DMS79 (cell line): ENCODE measurements around the gene RGS13.

Experiments used
- DNase-seq: peaks from one replicate; lab custom pipeline; 2025; lab: John Stamatoyannopoulos, UW

The RGS13 gene, protein sequence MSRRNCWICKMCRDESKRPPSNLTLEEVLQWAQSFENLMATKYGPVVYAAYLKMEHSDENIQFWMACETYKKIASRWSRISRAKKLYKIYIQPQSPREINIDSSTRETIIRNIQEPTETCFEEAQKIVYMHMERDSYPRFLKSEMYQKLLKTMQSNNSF

GRCh38 chr1:192635939-192636338 lies at the start of gene RGS13:
TSS of gene RGS13 (plus strand) at chr1:192636147. CDS start at chr1:192644335, 8,188 bp downstream.
- no peak for DNase-seq

DNA sequence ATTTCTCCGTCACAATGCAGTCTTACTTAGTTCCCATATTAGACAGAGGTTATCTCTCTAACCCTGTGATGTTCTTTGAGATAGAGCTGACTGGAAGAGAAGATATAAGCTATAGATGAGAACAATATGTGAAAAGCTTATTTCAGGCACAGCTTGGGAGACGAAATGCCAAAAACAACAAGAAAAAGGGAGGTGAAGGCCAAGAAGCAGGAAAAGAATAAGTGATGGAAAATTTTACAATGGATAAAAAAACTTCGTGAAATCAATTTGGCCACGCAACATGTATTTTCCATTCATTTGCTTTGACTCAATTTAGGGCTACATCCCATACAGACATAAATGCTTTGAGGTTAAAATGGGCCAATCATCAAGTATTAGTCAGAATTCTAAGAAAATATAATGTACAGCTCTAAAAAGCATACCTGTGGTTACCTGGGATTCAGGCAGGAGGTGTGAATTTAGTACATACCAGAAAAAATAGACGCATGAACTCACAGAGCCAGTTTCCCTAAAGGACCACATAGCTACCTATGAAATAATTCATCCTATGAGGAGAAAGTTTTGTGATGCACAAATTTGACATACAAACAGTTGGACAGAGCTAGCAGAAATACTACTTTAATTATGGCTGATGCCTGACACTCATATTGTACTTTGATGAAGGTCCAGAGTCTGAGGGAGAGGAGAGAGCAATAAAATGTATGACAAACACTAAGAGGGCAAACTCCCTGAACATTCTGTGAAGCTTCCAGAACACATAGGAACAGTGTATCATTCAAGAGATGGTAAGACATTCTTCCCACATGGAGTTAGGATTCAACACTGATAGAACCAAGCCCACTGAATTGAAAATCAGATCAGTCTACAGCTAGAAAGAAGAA lies 48.3 kb upstream of the RGS13 start:
- no peak for DNase-seq

- no peak for DNase-seq
These were observed 47.4 kb upstream of the RGS13 start for GRCh38 chr1:192588546-192588945.

DNA sequence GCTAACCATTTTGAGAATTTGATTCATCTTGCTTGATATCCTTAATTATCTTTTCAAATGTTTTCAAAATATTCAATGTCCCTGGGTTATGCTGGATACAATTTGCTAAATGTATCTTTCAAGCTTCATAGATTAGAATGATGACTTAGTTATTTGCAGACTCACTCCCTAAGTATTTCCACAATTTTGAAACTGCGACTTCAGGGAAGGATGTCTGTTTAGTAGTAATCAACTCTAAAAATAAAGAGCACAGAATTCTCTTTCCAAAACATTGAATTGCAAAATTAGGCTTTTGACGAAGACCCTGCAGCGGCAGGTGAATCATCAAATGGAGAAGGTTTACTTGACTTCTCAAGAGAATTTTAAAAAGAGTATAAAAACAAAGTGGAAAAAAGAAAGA lies 46.1 kb upstream of the RGS13 start:
- no peak for DNase-seq

DNA sequence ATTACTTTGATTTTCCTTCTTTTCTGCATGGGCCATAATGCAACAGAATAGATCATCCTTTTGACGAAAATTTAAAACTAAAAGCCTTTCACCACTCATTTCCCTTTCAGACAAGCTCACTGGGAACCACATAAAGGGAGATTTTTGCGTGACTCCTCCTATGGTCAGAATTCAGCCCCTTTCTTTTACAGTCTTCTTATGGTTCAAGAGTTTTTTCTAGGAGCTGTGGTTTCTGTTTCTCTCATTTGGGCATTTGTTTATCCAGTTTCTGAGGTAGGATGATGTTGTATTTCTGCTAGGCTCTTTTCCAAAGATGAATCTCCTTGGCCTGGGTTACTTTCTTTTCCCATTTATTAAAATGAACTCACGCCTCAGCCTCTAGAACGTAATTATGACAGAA lies 43.4 kb upstream of the RGS13 start:
- no peak for DNase-seq

DNA sequence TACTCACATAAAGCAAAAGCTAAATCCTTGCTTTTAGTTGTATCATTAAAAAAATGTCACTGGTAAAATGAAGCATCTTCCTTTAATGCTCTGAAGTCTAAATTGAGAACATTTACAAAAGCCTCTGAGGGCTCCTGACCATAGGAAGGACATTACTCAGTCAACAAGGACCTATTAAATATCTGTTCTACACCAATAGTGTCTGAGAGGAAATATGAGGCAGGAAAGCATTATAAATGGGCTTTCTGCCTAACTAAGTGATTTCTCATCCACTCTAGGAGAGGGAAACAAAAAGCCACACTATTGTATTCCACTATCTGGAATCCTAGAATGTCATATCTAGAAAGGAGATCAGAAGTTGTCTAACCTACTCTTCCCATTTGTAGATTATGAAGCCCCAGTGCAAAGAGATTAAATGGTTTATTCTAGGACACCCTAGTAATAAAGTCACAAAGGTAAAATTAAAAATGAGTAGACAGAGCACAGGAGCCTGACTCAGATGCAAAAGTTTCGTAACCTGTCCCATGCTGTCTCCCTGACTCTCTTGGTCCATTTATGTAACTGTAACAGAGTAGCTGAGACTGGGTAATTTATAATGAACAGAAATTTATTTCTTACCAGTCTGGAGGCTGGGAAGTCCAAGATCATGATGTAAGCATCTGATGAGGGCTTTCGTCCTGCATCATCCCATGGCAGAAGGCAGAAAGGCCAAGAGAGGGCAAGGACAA lies 42.8 kb upstream of the RGS13 start:
- no peak for DNase-seq

DNA sequence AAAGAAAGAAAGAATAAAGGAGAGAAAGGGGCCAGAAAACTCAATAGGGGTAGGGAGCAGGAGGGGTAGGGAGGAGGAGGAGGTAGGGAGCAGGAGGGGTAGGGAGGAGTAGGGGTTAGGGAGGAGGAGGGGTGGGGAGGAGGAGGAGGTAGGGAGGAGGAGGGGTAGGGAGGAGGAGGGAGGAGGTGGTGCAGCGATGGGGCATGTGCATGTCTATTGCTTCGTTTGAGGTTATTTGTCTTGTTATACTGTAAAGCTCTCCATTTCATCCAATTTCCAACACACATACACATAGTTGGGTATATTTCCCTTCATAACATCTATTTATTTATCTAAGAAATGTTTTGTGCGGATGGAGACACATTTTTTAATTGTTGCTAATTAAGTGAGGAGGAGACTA lies 40.6 kb upstream of the RGS13 start:
- DNase-seq, result no peak

DNA sequence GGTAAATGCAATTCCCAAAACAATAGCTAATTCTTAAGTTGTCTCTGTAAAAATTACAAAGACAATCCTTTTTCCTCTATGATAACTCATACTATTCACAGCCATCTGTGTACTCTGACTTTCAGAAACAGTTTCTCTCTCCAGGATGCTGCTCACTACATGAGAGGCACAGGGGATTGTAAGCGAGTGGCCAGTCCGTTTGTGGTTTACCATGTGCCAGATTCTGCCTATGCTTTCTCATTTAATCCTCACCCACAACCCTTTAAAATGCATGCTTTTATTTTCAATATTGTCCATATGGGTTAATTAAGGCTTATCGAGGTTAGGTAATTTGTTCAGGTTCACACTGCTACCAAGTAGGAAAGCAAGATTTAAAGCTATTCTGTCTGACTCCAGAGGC lies 37.4 kb upstream of the RGS13 start:
- DNase-seq, result no peak

DNA sequence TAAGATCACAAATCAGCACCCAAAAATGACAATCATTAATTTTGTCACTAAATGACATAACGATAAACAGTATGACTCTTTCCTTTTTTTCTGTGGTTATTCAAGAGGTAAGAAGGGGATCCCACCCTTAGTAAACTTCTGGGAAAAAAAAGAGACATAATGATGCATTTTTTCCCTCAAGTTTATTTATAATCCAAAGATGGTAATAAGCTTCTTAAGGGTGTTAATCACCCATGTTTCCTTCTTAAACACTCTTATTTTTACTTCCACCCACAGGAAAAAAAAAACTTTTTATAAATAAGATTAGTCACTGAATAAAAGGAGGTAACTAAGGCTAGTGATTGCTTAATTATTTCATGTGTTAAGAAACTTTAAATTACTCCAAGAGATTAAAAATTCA lies 35.7 kb upstream of the RGS13 start:
- no peak for DNase-seq

- no peak for DNase-seq
These were observed 34.8 kb upstream of the RGS13 start for GRCh38 chr1:192601143-192601542.

GRCh38 chr1:192601567-192601966 lies 34.4 kb upstream of the RGS13 start:
- no peak for DNase-seq

- no peak for DNase-seq
These were observed 33.2 kb upstream of the RGS13 start for GRCh38 chr1:192602757-192603156.

GRCh38 chr1:192603218-192603787 lies 32.6 kb upstream of the RGS13 start:
- no peak for DNase-seq

GRCh38 chr1:192604979-192605620 lies 30.8 kb upstream of the RGS13 start:
- DNase-seq, result no peak

DNA sequence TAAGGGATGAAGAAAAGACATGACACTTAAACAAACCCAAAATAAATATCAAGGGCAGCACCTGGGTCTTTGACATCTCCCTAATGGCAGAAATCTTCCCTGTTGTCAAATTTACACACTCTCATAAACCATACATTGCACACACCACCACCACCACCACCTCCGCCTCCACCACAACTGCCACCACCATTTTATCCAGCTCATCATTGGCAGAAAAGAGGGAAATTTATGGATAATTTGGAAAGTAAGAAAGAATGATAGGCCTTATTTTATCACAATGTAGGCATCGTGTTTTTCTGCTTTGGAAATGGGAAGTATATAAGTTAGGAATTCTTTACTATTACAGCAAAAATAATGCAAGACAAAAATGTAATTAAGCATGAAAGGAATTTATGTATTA lies 27.3 kb upstream of the RGS13 start:
- no peak for DNase-seq

DNA sequence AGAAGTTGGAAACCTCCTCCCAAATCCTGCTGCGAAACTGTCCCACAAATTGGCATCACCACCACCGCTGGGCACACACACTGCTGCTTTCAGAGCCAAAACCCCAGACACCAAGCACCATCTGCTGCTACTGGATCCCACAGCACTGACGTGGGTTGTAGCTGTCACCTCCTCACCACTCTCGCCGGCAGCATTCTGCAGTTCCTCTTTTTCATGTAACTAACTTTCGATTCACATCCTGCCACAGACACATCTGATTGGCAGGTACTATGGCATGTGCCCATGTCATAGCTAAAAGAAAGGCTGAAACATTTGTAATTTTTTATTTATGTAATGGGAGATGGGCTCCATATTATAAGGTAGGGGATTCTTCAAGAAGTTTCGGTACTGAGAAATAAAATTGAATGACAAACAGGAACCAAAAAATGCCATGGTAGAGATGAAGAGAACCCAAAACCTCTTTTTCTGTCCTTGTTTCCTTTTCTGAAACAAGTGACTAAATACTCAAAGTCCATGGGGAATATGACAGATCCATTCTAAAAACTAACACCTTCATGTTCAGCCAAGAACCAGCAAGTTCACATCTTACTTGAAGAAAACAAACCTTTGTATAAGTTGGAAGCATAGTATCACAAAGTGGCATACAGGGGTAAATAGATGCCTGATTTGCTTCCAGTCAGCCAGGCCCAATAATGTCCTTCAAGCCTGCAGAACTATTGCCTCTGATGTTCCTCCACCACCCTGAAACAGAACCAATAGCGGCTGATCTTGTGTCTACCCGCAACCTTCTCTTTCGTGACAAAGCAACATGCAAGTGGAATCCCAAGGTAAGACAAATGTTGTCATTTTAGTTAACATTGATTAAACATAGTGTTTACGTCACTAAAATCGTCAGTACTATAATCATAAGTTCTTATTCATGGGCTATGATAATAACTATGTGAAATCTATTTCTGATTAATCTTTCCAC lies 26.6 kb upstream of the RGS13 start:
- DNase-seq, result no peak

- DNase-seq, result no peak
These were observed 25.6 kb upstream of the RGS13 start for GRCh38 chr1:192610112-192610889.

- DNase-seq, result no peak
These were observed 20.9 kb upstream of the RGS13 start for GRCh38 chr1:192615055-192615454.

DNA sequence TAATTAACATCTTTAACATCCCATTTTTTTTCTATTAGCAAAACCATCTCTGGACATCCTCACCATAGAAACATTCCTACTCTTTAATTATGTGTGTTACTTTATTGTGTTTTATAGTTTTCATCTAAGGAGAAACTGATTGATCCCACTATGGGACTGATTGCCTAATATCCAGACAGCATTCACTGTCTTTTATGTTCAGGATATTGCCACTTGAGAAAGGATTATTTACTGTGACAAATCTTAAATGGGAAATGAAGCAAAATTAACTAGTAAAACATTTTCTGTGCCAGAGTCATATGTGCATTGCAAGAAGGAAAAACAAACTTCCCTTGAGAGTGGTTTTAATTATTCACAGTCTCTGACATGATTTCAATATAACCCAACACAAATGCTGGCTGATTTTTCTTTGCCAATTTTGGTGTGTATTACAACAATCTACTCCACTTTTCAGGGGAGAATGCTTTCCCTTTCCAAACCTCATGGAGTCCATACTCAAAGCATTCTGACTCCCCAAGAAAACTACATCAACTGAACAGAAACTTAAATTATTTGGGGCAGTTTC lies 15.8 kb upstream of the RGS13 start:
- no peak for DNase-seq
